HG03460 (cell line): ENCODE data around the gene SPIRE2.
"Not testable (repeated sequence)": the region's sequence is repeated elsewhere in the genome, so short reads cannot be mapped to it uniquely, and the experiment has no call there.

Source experiments
- ATAC-seq: cut with Tn5 transposase; IDR thresholded peaks from one replicate; pipeline ENCODE4 v1.9.1; 2021; ENCODE audit not compliant: unreplicated experiment

Gene SPIRE2

DNA sequence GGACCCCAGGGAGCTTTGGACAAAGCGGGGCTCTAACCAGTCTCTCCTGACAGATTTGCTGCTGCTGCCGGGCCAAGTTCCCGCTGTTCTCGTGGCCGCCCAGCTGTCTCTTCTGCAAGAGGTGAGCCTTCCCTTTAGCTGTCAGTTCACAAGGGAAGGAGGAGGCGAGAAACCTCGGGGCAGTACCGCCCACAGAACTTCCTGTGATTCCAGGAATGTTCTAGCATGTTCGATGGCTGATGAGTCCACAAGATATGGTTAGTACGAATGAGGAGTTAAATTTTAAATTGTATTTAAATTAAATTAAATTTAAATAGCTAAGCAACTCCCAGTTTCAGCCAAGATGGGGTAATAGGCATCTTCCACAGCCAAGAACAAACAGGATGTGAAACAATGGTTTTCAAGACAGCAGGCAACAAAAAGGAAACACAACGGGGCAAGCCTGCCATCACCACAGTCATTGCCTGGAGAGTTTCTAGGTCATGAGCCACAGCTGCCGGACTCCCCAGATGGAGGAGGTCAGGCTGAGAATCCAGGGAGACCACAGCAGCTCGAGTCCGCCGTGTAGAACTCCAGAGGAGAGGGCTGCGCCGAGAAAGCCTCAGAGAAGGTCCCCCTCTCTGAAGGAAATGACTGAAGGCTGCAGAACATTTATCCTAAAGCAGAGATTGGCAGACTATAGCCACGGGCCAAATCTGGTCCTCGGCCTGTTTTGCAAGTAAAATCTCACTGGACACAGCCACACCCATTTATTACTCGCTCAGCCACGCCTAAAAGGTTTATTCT is 35.7 kb downstream of the SPIRE2 start:
- ATAC-seq, result peak; percentile 63

- ATAC-seq, result no peak
Observed at GRCh38 chr16:89864527-89864820, 36.2 kb downstream of the SPIRE2 start.

GRCh38 chr16:89867918-89868317 is 39.6 kb downstream of the SPIRE2 start:
- ATAC-seq, result no peak

GRCh38 chr16:89869911-89870310 is 41.6 kb downstream of the SPIRE2 start:
- no peak for ATAC-seq

GRCh38 chr16:89870440-89870839 is 42.2 kb downstream of the SPIRE2 start:
- ATAC-seq, result no peak

DNA sequence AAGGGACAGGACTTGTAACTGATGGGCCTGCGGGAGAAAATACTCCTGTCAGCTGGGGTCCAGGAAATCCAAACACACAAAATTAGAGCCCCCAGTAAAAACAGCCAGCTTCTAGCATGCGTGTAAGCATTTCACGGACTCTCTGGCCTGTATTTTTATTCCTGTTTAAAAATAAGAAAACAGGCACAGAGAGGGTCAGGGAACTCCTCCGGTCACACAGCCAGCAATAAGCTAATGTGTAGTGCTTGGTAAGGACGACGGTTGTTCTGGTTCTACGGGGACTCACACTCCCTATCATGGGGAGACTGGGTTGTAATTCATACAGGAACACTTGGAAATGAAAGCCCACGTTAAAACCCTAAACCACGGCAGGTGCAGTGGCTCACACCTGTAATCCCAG is 43.6 kb downstream of the SPIRE2 start:
- no peak for ATAC-seq

- ATAC-seq, result peak; percentile 34
Observed at GRCh38 chr16:89873109-89873971, 45.1 kb downstream of the SPIRE2 start, which contains the start of gene TCF25. Gene TCF25 (plus strand): TSS chr16:89873592. CDS start chr16:89873668, 76 bp downstream.

GRCh38 chr16:89873972-89874689 is 45.9 kb downstream of the SPIRE2 start:
- peak; percentile 63 for ATAC-seq

GRCh38 chr16:89879123-89879522 is 50.8 kb downstream of the SPIRE2 start:
- ATAC-seq, result not testable (repeated sequence)

GRCh38 chr16:89880477-89881367 is 52.4 kb downstream of the SPIRE2 start:
- no peak for ATAC-seq

DNA sequence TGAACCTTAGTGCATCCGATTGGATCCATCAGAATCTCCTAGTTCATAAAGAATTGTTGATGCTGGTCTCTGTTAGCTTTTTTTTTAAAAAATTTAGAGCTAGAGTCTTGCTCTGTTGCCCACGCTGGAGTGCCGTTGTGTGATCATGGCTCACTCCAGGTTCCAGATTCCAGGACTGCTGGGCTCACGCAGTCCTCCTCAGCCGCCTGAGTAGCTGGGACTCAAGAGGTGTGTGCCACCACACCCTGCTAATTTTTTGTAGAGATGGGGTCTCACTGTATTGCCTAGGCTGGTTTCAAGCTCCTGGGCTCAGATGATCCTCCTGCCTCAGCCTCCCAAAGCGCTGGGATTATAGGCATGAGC is 53.1 kb downstream of the SPIRE2 start:
- no peak for ATAC-seq

DNA sequence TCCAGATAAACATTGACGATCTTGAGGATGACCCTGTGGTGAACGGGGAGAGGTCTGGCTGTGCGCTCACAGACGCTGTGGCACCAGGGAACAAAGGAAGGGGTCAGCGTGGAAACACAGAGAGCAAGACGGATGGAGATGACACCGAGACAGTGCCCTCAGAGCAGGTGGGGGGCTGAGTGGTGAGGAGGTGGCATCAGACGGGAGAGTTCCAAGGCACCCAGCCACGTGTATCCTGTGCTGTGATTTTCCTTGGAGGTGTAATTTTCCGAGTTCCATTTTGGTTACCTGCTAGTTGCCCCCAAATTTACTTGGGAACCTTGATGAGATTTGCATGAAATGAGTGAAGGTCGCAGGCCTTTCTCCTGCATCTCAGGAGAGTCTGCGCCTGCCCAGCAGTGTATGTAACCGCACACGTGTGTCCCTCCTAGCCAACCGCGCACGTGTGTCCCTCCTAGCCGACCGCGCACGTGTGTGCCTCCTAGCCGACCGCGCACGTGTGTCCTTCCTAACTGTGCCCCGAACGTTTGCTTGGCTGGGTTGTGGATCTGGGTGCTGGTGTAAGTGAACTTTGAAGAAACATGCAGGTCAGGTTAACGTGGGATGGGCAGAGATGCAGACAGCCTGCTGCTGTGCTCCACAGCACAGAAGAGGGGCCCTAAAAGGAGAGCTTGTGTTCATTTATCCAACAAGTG is 55.2 kb downstream of the SPIRE2 start:
- no peak for ATAC-seq

- no peak for ATAC-seq
Observed at GRCh38 chr16:89884041-89884421, 55.8 kb downstream of the SPIRE2 start.

DNA sequence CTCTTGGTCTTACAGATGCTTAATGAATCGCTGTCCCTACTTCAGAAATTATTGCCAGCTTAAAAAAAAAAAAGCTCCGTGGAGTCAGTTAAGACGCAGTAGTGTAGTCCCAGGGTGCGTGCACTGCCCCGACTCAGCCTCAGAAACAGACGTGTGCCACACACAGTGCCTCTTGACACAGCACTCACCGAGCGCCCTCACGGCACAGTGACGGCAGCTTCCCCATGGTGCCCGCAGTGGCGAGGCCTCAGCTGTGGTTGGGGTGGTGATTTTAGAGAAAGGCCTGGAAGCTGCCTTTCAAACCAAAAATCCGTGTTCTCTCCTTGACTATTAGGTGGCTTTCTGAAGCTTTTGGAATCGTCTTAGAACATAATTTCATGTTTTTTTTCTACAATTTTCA is 59.0 kb downstream of the SPIRE2 start:
- ATAC-seq, result no peak

DNA sequence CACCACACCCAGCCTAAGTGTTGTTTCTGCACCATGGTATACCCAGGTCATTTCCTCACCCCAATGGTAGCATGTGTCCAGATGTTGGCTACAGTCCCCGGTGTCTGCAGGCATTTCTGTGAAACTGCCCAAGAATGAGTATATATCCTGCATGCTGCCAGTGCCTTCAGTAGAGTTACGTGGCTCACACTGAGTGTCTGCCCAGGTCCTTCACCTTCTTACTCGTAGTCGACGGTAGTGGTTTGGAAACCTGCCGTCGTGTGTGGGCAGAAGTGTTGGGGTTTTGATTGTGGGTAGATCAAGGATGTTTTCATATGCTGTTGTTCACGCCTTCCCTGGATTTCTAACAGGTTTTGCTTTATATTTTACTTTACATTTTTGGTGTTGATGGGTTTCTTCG is 61.9 kb downstream of the SPIRE2 start:
- no peak for ATAC-seq

- ATAC-seq, result no peak
Observed at GRCh38 chr16:89890886-89891657, 62.8 kb downstream of the SPIRE2 start.

DNA sequence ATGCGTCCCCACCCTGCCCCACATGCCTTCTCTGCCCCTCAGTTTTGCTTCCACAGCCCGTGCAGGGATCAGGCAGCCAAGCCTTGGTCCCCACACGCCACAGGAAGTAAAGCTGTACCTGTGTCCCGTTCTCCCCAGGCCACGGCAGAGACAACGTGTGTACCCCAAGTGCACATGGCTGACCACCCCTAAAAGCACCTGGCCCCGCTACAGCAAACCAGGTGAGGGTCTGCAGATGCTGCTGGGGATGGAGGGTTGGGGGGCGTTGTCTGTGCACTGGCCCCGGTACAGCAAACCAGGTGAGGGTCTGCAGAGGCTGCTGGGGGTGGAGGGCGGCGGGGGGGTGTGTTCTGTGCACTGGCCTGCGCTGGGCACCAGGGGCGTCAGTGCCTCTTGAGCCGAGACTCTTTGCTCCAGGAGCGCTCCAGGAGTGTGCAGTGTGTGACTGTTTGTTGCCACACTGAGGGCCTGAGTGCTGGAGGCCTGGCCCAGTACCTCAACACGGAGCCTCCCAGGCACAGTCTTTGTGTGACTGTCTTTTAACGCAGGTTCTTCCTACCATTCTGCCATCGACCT is 63.9 kb downstream of the SPIRE2 start:
- no peak for ATAC-seq

DNA sequence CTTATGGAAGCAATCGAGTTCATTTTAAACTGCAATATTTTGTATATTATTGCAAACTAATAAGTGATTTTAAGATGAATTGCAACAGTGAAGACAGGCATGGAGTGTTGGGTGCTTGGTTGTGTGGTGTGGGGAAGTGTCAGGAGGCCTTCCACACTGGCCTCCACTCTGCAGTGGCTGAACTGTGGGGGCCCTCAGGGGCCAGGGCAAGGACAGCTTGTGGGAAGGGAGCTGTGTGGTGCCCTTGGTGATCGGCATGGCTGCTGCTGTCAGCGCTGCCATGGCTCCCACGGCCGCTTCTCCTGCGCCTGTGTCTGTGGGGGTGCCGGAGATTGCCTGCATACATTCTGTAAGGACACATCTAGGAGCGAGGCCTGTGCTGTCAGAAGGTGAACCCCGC is 64.4 kb downstream of the SPIRE2 start:
- ATAC-seq, result no peak
